ENCODE data around the gene PVALB.
"Not testable (repeated sequence)": the region's sequence is repeated elsewhere in the genome, so short reads cannot be mapped to it uniquely, and the experiment has no call there.

PVALB gene

DNA sequence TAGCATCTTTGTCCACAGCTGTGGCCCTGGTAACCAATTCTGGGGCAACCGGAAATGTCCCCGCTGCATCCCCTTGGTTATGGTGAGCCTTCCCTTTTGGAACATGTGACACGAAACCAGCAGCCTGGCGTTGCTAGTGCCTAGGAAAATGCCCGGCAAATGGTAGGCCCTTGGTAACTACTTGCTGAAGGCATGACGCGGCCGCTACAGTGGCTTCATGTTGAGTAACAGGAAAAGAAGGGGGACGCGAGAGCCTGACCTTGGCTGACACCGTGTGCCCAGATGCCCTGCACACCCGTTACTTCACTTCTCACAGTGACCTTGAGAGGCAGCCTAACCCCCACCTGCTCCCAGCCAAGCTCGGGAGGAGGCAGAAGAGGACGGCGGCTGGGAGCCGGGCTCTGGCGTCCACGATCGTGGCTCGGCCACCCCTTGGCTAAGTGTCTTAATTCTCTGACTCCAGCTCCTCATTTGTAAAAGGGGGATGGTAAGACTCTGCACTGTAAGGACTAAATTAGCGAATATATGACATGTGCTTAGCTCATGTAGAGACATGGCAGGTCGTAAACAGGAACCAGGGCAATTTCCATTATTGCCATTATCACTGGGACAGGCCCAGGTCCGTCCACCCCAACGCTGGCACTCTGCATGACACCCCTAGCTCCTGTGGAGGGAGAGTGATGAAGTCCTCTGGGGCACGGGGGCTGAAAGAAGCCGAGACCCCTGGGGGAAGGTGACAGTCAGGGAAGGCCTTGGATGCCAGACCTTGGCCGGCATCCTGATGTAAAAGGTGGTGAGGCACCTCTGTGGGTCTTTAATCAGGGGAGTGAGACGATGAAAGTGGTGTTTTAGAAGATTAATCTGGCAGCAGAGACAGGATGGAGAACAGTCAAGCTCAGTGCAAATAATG is 59.8 kb downstream of the PVALB start:
- DNase-seq (ENCODE audit: low read depth): no peak

DNA sequence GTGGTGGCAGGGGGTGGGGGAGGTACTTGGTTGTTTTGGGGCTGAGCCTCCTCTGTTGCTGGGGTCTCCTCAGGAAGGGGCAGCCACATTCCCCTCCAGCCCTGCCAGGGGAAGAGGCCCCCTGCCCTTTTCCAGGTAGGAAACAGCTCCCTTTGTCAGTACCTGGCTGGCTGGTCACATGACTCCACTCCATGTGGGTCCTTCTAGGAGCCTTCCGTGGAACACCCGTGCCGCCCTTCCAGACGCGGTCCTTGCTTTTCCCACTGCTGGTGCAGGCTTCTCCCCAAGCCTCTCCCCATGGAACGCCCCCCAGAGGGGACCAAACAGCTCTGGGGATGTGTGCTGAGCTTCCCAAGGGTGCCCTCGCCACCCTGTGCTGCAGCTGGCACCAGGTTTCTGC is 60.8 kb downstream of the PVALB start:
- no peak for DNase-seq (ENCODE audit: low read depth)

DNA sequence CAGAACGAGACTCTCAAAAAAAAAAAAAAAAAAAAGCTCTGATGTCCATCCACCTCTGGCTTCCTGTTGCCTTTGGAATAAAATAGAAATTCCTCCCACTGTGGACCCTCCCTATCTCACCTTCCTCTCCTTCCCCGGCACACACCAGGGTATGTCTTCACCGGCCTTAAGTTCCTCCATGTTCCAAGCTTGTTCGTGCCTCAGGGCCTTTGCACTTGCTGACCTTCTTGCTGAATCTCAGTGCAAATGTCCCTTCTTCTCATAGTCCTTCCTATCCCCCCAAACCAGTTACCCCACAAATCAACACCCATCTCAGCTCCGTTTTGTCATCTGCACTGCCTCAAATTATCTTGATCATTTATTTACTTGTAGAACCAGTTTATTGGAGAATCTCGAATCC is 61.5 kb downstream of the PVALB start:
- DNase-seq (ENCODE audit: low read depth): no peak

DNA sequence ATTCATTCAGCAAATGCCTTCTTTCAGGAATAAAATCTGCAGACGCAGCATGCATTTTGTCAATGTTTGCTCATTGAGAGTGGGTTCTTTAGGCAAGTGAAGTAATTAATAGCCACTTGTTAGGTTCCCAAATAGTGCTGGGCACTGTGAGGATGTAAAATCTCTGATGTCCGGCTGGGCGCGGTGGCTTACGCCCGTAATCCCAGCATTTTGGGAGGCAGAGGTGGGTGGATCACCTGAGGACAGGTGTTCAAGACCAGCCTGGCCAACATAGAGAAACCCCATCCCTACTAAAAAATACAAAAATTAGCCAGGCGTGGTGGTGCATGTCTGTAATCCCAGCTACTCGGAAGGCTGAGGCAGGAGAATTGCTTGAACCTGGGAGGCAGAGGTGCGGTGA is 62.0 kb downstream of the PVALB start:
- not testable (repeated sequence) for DNase-seq (ENCODE audit: low read depth)

DNA sequence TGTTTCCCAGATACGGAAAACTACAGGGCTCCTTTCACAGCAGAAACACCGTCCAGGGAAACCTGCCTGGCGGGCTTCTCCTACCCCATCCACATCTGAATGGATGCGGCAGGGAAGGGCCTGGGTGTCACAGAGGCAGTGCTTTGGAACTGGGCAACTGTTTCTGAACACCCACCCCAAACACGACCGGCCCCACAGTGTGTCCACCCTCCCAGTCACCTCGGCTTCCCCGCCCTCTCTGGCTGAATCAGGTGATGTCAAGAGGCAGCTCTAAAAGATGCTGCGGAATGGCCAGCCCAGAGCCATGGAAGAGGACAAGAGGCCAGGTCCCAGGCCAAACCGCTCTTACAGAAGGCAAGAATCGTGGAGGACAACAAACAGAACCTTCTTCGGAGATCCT is 62.9 kb downstream of the PVALB start:
- DNase-seq (ENCODE audit: low read depth): no peak

DNA sequence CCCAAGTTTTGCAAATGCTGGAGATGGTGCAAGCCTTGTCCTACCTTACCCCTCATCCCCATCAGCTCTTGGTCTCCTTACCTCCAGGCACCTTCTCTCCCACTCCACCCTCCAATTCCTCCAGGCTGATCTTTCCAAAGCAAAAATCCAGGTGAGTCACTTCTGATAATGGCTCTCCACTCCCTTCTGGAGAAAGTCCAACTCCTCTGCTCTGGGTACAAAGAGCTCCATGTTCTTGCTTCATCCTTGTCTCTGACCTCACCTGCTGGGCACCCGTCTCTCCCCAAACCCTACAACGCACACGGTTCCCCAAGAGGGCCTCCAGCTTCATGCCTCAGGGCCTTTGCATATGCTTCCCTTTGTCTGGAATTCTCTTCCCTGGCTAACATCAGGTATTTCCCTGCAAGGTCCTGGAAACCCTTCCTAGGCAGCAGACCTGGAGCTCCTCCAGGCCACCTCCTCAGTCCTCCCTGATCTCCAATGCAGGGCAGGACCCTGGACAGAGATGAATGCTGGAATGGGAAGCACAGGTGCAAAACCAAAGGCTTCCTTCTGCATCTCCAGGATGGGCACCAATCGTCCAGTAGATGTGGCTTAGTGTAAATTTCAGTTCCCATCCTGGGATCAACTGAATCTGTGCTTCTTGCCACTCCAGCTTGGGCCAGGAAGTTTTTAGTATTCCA is 63.6 kb downstream of the PVALB start:
- no peak for DNase-seq (ENCODE audit: low read depth)
